ELF-1 (cell line): Measurements from ENCODE around the gene SOX21.

Source experiments
- DNase-seq: peaks from one replicate; pipeline ENCODE4 v3.0.0-alpha.2; 2016; ENCODE audit warnings: low read depth, low spot score

The SOX21 gene

DNA sequence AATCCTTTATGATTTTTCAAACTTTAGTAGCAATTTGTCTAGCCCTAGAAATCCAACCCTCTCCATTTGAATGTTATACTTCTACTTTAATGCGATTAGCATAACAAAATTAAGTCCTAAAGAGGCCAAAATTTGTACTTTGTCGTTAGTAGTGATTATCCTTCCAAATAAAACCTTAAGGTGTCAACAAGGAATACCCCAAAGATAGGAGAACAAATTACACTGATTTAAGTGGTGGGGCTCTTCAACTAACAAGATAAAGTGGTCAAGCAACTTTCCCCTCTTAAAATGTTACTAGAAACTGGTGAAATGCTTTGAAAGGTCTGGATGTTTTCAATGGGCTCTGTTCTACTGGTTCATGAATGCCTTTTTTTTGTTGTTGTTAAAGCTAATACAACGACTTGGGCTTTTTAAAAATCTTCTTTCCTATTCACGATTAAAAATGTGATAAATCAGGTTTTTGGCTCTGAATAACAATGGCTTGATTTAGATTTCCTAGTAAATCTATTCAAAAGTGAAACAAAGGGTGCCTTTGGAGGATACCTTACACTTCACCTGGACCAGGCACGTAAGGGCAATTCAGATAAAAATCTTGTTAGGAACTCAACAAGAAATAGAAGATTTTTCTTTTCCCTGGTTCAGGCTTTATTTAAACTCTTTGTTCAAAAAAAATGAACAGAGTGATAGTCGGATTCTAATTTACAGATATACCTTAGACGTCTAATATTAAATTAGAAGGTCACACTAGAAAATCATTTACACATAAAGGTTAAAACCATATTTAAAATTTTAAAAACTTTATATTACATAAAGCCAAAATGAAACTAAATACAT lies 3.1 kb downstream of the SOX21 start:
- no peak for DNase-seq

GRCh38 chr13:94708031-94708859 lies 4.1 kb downstream of the SOX21 start:
- DNase-seq, result peak; percentile 76

GRCh38 chr13:94707400-94708021 lies 4.8 kb downstream of the SOX21 start:
- DNase-seq, result peak; percentile 73

- DNase-seq, result peak; percentile 27
Measured at GRCh38 chr13:94706843-94707399, 5.4 kb downstream of the SOX21 start.

DNA sequence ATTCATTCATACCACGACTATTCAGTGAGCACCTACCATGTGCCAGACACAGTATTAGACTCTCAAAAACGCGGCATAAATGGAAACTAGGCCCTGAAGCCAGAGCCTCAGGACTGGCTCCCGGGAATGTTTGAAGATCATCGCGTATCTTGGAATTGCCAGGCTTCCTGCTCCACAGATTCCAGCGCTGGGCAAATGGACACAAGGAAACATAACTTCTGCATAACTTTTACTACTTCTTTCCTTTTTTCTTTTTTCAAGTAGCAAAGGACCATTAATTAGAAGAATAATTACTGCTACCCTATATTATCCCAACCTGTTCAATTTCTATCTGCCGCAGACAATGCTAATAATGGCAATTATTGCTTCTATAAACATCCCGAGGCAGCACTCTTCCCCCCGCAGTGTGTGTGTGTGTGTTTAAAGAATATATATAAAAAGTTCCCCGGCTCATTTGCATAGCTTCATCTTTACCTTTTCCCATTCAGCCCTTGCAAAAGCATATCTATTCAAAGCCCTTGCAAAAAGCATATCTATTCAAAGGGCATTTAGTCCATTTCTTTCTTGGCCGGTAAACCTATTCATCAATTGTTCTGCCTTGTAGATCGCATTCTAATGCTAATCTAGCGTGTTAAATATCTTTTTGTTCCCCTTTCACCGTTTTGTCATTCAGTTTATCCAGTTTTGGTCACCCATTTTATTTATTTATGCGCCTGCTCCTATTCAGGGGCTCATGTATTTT lies 6.1 kb downstream of the SOX21 start:
- no peak for DNase-seq

GRCh38 chr13:94705081-94706030 lies 7.0 kb downstream of the SOX21 start:
- DNase-seq, result peak; percentile 42

- peak; percentile 28 for DNase-seq
Measured at GRCh38 chr13:94704377-94705080, 7.8 kb downstream of the SOX21 start.

DNA sequence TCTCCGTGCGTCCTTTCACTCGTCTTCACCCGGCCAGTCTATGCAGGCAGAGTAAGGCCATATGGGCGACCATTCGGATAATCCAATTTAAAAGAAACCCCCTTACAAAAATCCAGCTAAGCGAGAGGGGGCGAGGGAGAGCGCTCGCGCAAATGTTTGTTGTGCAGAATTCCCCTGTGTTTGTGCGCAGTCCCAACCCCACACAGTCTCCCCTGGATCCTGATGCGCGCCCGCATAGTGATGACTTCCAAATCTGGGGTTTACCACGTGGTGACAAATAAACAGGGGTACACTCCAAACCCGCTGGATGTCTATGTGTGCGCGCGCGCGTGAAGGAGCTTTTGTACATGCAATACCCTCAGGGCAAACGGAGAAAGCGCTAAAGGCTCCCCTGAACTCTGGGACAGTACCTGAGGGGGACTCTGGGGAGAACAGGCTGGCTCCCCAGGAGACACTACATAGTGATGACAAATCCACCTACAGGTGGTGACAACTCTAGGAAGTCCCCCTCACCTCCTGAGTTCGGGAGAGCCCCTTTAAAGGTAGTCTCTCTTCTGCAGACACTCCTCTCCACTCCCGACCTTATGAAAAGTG lies 8.5 kb downstream of the SOX21 start:
- no peak for DNase-seq

GRCh38 chr13:94703271-94703670 lies 9.1 kb downstream of the SOX21 start:
- DNase-seq, result no peak

DNA sequence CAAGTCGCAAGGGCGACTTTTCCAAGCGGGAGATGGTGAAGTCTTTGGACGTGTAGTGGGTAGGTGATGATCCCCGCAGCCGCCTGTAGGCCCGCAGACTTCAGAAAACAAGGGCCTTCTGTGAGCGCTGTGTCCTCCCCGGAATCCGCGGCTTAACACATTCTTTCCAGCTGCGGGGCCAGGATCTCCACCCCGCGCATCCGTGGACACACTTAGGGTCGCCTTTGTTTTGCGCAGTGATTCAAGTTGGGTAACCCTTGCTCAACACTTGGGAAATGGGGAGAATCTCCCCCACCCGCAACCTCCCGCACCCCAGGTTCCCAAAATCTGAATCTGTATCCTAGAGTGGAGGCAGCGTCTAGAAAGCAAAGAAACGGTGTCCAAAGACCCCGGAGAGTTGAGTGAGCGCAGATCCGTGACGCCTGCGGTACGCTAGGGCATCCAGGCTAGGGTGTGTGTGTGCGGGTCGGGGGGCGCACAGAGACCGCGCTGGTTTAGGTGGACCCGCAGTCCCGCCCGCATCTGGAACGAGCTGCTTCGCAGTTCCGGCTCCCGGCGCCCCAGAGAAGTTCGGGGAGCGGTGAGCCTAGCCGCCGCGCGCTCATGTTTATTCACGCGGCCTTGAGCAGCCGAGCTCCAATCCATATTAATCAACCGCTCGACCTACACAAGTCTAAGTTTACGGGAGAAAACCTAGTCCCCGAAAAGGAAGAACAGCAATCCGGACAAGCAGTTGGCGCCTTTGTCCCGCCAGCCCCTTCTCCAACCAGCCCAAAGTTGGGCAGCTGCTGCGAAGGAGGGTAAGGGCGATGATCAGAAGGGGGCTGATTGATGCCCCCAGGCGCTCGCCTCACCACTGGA lies 9.9 kb downstream of the SOX21 start:
- DNase-seq, result peak; percentile 53

GRCh38 chr13:94701313-94702180 lies 10.8 kb downstream of the SOX21 start:
- DNase-seq, result no peak

DNA sequence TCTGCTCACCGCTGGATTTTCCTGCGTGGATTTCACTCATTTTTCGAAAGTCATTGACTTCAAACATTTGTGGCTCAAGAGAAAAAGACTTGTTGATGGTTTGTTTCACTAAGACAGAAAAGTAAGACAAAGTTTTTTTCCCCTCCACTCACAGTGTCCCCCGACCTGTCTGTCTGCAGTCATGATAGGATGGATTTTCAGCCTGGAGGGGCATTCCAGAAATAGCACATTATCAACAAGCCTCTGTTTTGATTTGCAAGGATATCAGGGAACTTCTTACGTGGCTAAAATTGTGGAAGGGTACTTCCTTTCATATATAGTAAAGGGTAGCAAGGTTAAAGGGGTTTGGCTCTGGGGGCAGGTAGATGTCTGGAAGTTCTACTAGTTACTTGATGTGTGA lies 11.8 kb downstream of the SOX21 start:
- DNase-seq, result no peak

- peak; percentile 27 for DNase-seq
Measured at GRCh38 chr13:94700051-94700535, 12.3 kb downstream of the SOX21 start.

DNA sequence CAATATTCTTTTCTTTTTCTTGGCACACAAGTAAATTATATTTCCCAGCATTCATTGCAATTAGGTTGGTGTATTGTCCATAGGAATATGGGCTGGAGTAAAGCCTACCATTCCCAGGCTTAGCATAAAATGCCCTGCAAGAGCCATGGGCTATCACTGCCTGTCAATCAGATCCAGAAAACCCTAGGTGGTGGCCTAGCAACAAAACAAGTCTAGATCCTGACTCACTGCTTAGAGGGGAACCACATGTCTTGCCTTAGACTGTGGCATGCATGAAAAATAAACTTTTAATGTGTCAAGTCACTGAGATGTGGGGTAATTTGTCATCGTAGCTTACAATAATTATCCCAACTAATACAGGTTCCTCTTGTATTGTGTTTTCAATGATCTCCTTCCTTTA lies 16.2 kb downstream of the SOX21 start:
- no peak for DNase-seq

- no peak for DNase-seq
Measured at GRCh38 chr13:94692030-94692429, 20.3 kb downstream of the SOX21 start.

DNA sequence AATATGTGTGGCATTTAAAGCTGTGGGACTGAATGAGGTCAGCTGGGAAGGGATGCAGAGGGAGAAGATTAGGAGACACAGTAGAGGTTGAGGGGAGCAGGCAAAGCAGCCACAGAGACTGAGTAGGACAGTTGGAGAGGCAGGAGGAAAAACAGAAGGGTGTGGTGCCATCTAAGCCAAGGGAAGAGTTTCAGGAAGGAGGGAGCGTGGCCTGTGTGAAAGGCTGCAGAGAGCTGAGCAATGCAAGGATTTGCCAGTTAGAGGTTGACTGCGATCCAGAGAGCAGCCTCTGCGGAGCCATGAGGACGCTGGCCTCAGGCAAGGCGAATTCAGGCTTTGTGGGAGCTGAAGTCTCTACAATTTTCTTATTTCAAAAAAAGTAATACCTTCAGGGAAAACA lies 28.9 kb downstream of the SOX21 start:
- DNase-seq, result peak; percentile 40

- no peak for DNase-seq
Measured at GRCh38 chr13:94682229-94682628, 30.1 kb downstream of the SOX21 start.
